Osteocyte (in vitro differentiated cells): ENCODE results near the gene CAMSAP1. TPM values are rescaled to one million over a fixed set of nuclear protein-coding genes. Genes with fewer than 3 reads are reported as not detected.

Source experiments
- DNase-seq: peaks from one replicate; pipeline ENCODE4 v3.0.0; 2021; ENCODE audit warnings: mixed read lengths; ENCODE audit not compliant: unreplicated experiment; ENCODE audit errors: extremely low spot score
- H3K27ac Mint-ChIP-seq: one replicate; pipeline ENCODE4 v1.8.0; 2021; ENCODE audit warnings: mild to moderate bottlenecking, mixed read lengths; ENCODE audit not compliant: unreplicated experiment
- H3K27me3 Mint-ChIP-seq: one replicate; pipeline ENCODE4 v1.8.0; 2021; ENCODE audit warnings: mixed read lengths; ENCODE audit not compliant: unreplicated experiment
- H3K36me3 Mint-ChIP-seq: one replicate; pipeline ENCODE4 v1.8.0; 2021; ENCODE audit warnings: mixed read lengths; ENCODE audit not compliant: unreplicated experiment
- H3K4me1 Mint-ChIP-seq: one replicate; pipeline ENCODE4 v1.8.0; 2021; ENCODE audit warnings: mixed read lengths; ENCODE audit not compliant: unreplicated experiment
- H3K4me3 Mint-ChIP-seq: one replicate; pipeline ENCODE4 v1.8.0; 2021; ENCODE audit warnings: mild to moderate bottlenecking, moderate library complexity, mixed read lengths; ENCODE audit not compliant: unreplicated experiment
- H3K9me3 Mint-ChIP-seq: one replicate; pipeline ENCODE4 v1.8.0; 2021; ENCODE audit warnings: mixed read lengths; ENCODE audit not compliant: unreplicated experiment
- CTCF ChIP-seq: fragments of 200-600 bp; sonication (generic); IDR thresholded peaks from 2 replicates; pipeline ENCODE4 v1.5.0; 2021; ENCODE audit warnings: antibody characterized with exemption, mild to moderate bottlenecking, moderate library complexity
- total RNA-seq: library from RNA; stranded (reverse); gene quantifications from 2 replicates; pipeline ENCODE4 v1.2.1, GENCODE V29; 2021

CAMSAP1 gene
- total RNA-seq, 1 donor from 2014 or later: 34.4 TPM

GRCh38 chr9:135768516-135769218 lies 138.7 kb downstream of the CAMSAP1 start:
- no peaks in the 10 kb centered on the region for H3K9me3 Mint-ChIP-seq
- no peaks in the 10 kb centered on the region for H3K27me3 Mint-ChIP-seq
- no peak for DNase-seq
- H3K27ac Mint-ChIP-seq: no peak overlapping the region
- no peak for TF ChIP-seq CTCF
- no peaks in the 10 kb centered on the region for H3K36me3 Mint-ChIP-seq
- H3K4me3 Mint-ChIP-seq: no peak overlapping the region
- H3K4me1 Mint-ChIP-seq: no peaks in the 10 kb centered on the region

- DNase-seq: no peak
- Mint-ChIP-seq H3K27me3 (no peaks in the 10 kb centered on the region), H3K36me3 (no peaks in the 10 kb centered on the region), H3K4me3 (no peak overlapping the region), H3K4me1 (no peaks in the 10 kb centered on the region), H3K9me3 (no peaks in the 10 kb centered on the region), H3K27ac (no peak overlapping the region)
- no peak for TF ChIP-seq CTCF
Measured at GRCh38 chr9:135766707-135767106, 140.6 kb downstream of the CAMSAP1 start.

- no peaks in the 10 kb centered on the region for H3K4me1 Mint-ChIP-seq
- TF ChIP-seq CTCF: no peak
- H3K27me3 Mint-ChIP-seq: no peaks in the 10 kb centered on the region
- no peak overlapping the region for H3K4me3 Mint-ChIP-seq
- no peaks in the 10 kb centered on the region for H3K36me3 Mint-ChIP-seq
- DNase-seq: no peak
- H3K9me3 Mint-ChIP-seq: no peaks in the 10 kb centered on the region
- H3K27ac Mint-ChIP-seq: no peak overlapping the region
Measured at GRCh38 chr9:135766251-135766650, 141.1 kb downstream of the CAMSAP1 start.

GRCh38 chr9:135765416-135765815 lies 141.9 kb downstream of the CAMSAP1 start:
- Mint-ChIP-seq H3K27me3 (no peaks in the 10 kb centered on the region), H3K9me3 (no peaks in the 10 kb centered on the region), H3K36me3 (no peaks in the 10 kb centered on the region), H3K4me3 (no peak overlapping the region), H3K27ac (no peak overlapping the region), H3K4me1 (no peaks in the 10 kb centered on the region)
- TF ChIP-seq CTCF: no peak
- DNase-seq: no peak

- TF ChIP-seq CTCF: no peak
- DNase-seq: no peak
- Mint-ChIP-seq H3K27ac (no peak overlapping the region), H3K9me3 (no peaks in the 10 kb centered on the region), H3K36me3 (no peaks in the 10 kb centered on the region), H3K4me1 (no peaks in the 10 kb centered on the region), H3K27me3 (no peaks in the 10 kb centered on the region), H3K4me3 (no peak overlapping the region)
Measured at GRCh38 chr9:135764731-135765130, 142.6 kb downstream of the CAMSAP1 start.
